Fibroblast of pulmonary artery (primary cell): Measurements from ENCODE around the gene SCD5.

Source experiments
- DNase-seq: peaks from one replicate; pipeline ENCODE4 v3.0.0-alpha.2; 2010; ENCODE audit warnings: low read depth
- H3K4me3 ChIP-seq: replicated peaks from 2 replicates; pipeline ENCODE4 v1.5.1; 2011; ENCODE audit warnings: low read depth, mild to moderate bottlenecking, control low read depth, low read length, moderate library complexity
- CTCF ChIP-seq: IDR thresholded peaks from 2 replicates; pipeline ENCODE4 v1.5.1; 2011; ENCODE audit warnings: mild to moderate bottlenecking, control low read depth, low read length, inconsistent platforms; ENCODE audit errors: missing control alignments

SCD5 gene

GRCh38 chr4:82779032-82779431 is 19.6 kb downstream of the SCD5 start:
- TF ChIP-seq CTCF = no peak
- no peak for DNase-seq
- no peak overlapping the region for H3K4me3 ChIP-seq

GRCh38 chr4:82777857-82778525 is 20.6 kb downstream of the SCD5 start:
- no peak for TF ChIP-seq CTCF
- no peak for DNase-seq

GRCh38 chr4:82776925-82777542 is 21.6 kb downstream of the SCD5 start:
- H3K4me3 ChIP-seq = no peak overlapping the region
- no peak for TF ChIP-seq CTCF
- no peak for DNase-seq

More at GRCh38 chr4:82777857-82778525, 20.6 kb downstream of the SCD5 start:
- H3K4me3 ChIP-seq = no peak overlapping the region

- no peak for DNase-seq
- TF ChIP-seq CTCF = no peak
- no peak overlapping the region for H3K4me3 ChIP-seq
These were observed 23.4 kb downstream of the SCD5 start for GRCh38 chr4:82775243-82775642.

GRCh38 chr4:82774711-82775171 is 23.9 kb downstream of the SCD5 start:
- no peak for DNase-seq
- H3K4me3 ChIP-seq = no peak overlapping the region
- no peak for TF ChIP-seq CTCF

GRCh38 chr4:82773057-82773456 is 25.5 kb downstream of the SCD5 start:
- TF ChIP-seq CTCF = no peak
- no peak overlapping the region for H3K4me3 ChIP-seq
- DNase-seq = no peak

- no peak for DNase-seq
- no peak for TF ChIP-seq CTCF
These were observed 28.0 kb downstream of the SCD5 start for GRCh38 chr4:82770607-82771006.

More at GRCh38 chr4:82770607-82771006, 28.0 kb downstream of the SCD5 start:
- no peak overlapping the region for H3K4me3 ChIP-seq
